ENCODE measurements around the gene TRIM41.

- TF ChIP-seq POLR2AphosphoS5 (IDR thresholded peaks at IDR 0.05), result peak; percentile 67
- TF ChIP-seq, protein P1, sequence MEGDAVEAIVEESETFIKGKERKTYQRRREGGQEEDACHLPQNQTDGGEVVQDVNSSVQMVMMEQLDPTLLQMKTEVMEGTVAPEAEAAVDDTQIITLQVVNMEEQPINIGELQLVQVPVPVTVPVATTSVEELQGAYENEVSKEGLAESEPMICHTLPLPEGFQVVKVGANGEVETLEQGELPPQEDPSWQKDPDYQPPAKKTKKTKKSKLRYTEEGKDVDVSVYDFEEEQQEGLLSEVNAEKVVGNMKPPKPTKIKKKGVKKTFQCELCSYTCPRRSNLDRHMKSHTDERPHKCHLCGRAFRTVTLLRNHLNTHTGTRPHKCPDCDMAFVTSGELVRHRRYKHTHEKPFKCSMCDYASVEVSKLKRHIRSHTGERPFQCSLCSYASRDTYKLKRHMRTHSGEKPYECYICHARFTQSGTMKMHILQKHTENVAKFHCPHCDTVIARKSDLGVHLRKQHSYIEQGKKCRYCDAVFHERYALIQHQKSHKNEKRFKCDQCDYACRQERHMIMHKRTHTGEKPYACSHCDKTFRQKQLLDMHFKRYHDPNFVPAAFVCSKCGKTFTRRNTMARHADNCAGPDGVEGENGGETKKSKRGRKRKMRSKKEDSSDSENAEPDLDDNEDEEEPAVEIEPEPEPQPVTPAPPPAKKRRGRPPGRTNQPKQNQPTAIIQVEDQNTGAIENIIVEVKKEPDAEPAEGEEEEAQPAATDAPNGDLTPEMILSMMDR (IDR thresholded peaks at IDR 0.05), result peak in 2 of 4 experiments; percentile 12 to 18
Observed at GRCh38 chr5:181261320-181262049, 38.4 kb downstream of the TRIM41 start.
